PC-9 (cell line): ENCODE results near the gene FEM1C. TPM values are rescaled to one million over a fixed set of nuclear protein-coding genes. Genes with fewer than 3 reads are reported as not detected.

Experiments
- BruUV-seq: library from RNA; stranded (reverse); fragments of 400-500 nt; replicated peaks from 2 replicates; lab custom pipeline; 2021; lab: Mats Ljungman, UMichigan
- CTCF ChIA-PET: fragments of 300-600 bp; sonication (Branson Sonifier 250); formaldehyde crosslinking; loops from one replicate; lab custom pipeline; 2022; ENCODE audit warnings: antibody characterized with exemption; lab: Charles Lee
- POLR2A ChIA-PET: fragments of 300-600 bp; sonication (Branson Sonifier 250); formaldehyde crosslinking; loops from one replicate; lab custom pipeline; 2022; ENCODE audit warnings: antibody characterized with exemption; ENCODE audit not compliant: unreplicated experiment; lab: Charles Lee
- DNase-seq, 2 experiments: peaks; one replicate each; pipeline versions ENCODE4 v3.0.0 to v3.0.0-alpha.2; 2015 to 2022; ENCODE audit warnings: mixed read lengths in 1 of 2
- H2AFZ ChIP-seq: fragments of 200-600 bp; sonication (generic); 2 replicates; pipeline ENCODE4 v1.8.1; 2017; ENCODE audit warnings: antibody characterized with exemption
- H3F3A ChIP-seq: fragments of 200-600 bp; sonication (generic); 2 replicates; pipeline ENCODE4 v1.8.1; 2017; ENCODE audit warnings: antibody characterized with exemption, mild to moderate bottlenecking, low read depth; ENCODE audit not compliant: insufficient read depth
- H3K27ac ChIP-seq: fragments of 200-600 bp; sonication (generic); 2 replicates; pipeline ENCODE4 v1.6.1; 2016; ENCODE audit warnings: mixed run types
- H3K27me3 ChIP-seq: fragments of 200-600 bp; sonication (generic); 2 replicates; pipeline ENCODE4 v1.6.1; 2016; ENCODE audit warnings: low read depth, mixed run types; ENCODE audit not compliant: insufficient read depth
- H3K36me3 ChIP-seq: fragments of 200-600 bp; sonication (generic); 2 replicates; pipeline ENCODE4 v1.6.1; 2016; ENCODE audit warnings: low read depth, mixed run types
- H3K4me1 ChIP-seq: fragments of 200-600 bp; sonication (generic); replicated peaks from 2 replicates; pipeline ENCODE4 v1.6.1; 2016; ENCODE audit warnings: mixed run types; ENCODE audit not compliant: insufficient read depth
- H3K4me2 ChIP-seq: fragments of 200-600 bp; sonication (generic); 2 replicates; pipeline ENCODE4 v1.6.1; 2017; ENCODE audit warnings: mixed run types
- H3K4me3 ChIP-seq: fragments of 200-600 bp; sonication (generic); 2 replicates; pipeline ENCODE4 v1.6.1; 2016; ENCODE audit warnings: mixed run types
- H3K79me2 ChIP-seq: fragments of 200-600 bp; sonication (generic); 2 replicates; pipeline ENCODE4 v1.6.1; 2017; ENCODE audit warnings: low read depth, mixed run types
- H3K9me2 ChIP-seq: fragments of 200-600 bp; sonication (generic); 2 replicates; pipeline ENCODE4 v1.8.1; 2017; ENCODE audit warnings: mild to moderate bottlenecking; ENCODE audit not compliant: insufficient read depth
- H3K9me3 ChIP-seq: fragments of 200-600 bp; sonication (generic); 2 replicates; pipeline ENCODE4 v1.8.1; 2016; ENCODE audit warnings: low read depth; ENCODE audit not compliant: insufficient read depth
- H4K20me1 ChIP-seq: fragments of 200-600 bp; sonication (generic); 2 replicates; pipeline ENCODE4 v1.8.1; 2017; ENCODE audit not compliant: insufficient read depth
- CTCF ChIP-seq: fragments of 200-600 bp; sonication (generic); conservative IDR thresholded peaks from 2 replicates; pipeline ENCODE4 v1.6.1; 2017; ENCODE audit warnings: mixed run types, antibody characterized with exemption, mild to moderate bottlenecking, moderate library complexity
- EZH2 ChIP-seq: fragments of 200-600 bp; sonication (generic); IDR thresholded peaks from 2 replicates; pipeline ENCODE4 v1.8.0; 2017; ENCODE audit warnings: antibody characterized with exemption, low read depth
- intact Hi-C: fragments of 100-400 bp; cut with micrococcal nuclease; formaldehyde crosslinking; loops from one replicate; pipeline ENCODE4 v1.10.0; 2022; ENCODE audit not compliant: unreplicated experiment
- total RNA-seq: library from RNA; stranded (reverse); gene quantifications from 2 replicates; pipeline ENCODE4 v1.2.3, GENCODE V29; 2021

FEM1C gene
- total RNA-seq, 1 experiment from 2014 or later, result 15.9 TPM

GRCh38 chr5:115541611-115542010 is 3.0 kb downstream of the FEM1C start:
- Histone ChIP-seq H3K27ac (no peak overlapping the region), H3K4me2 (peak overlapping the region; percentile 90), H4K20me1 (peaks cover 26% of the 10 kb centered on the region), H3K9me2 (no peaks in the 10 kb centered on the region), H3K4me3 (peak overlapping the region; percentile 89), H3F3A (no peaks in the 10 kb centered on the region; the same call in 1 of the 2 replicates), H2AFZ (no peak overlapping the region), H3K36me3 (peaks cover 68% of the 10 kb centered on the region), H3K79me2 (peaks cover 78% of the 10 kb centered on the region), H3K9me3 (peaks cover 23% of the 10 kb centered on the region; the same call in 1 of the 2 replicates), H3K4me1 (peaks cover 49% of the 10 kb centered on the region), H3K27me3 (no peaks in the 10 kb centered on the region)
- no peak for DNase-seq
- CTCF ChIA-PET, result interaction anchor here (0.6 kb wide), 2 partner anchors 25 to 33 kb away, joined by 4 read pairs; no protein-coding TSS in a partner anchor
- BruUV-seq, result no TSS peak
- intact Hi-C loops, result loop anchor here (5.0 kb wide), 1 partner anchor 79 kb away; no protein-coding TSS in a partner anchor
- TF ChIP-seq CTCF (no peak), EZH2 (no peak)
- POLR2A ChIA-PET, result interaction anchor here (0.6 to 0.7 kb wide), 2 partner anchors 43 to 44 kb away, joined by 4 read pairs; no protein-coding TSS in a partner anchor

- peaks cover 86% of the 10 kb centered on the region for H3K4me1 ChIP-seq
- no peak overlapping the region for H2AFZ ChIP-seq
- ChIA-PET POLR2A (no interaction called here), CTCF (interaction anchor here (1.1 kb wide), 1 partner anchor 39 kb away, joined by 5 read pairs; no protein-coding TSS in a partner anchor)
- BruUV-seq, result no TSS peak
- peaks cover under 1% of the 10 kb centered on the region; the same call in 1 of the 2 replicates for H4K20me1 ChIP-seq
- 0 out of 2 replicates have a peak overlapping the region, but pooled peaks have one; percentile 24 for H3K4me2 ChIP-seq
- H3F3A ChIP-seq, result peaks cover 23% of the 10 kb centered on the region
- TF ChIP-seq CTCF, result no peak
- no peak for TF ChIP-seq EZH2
- H3K27me3 ChIP-seq, result no peaks in the 10 kb centered on the region
- no peak for DNase-seq
- H3K27ac ChIP-seq, result no peak overlapping the region
- no peak overlapping the region for H3K4me3 ChIP-seq
- H3K79me2 ChIP-seq, result peaks cover 100% of the 10 kb centered on the region
- H3K36me3 ChIP-seq, result peaks cover 91% of the 10 kb centered on the region
- no peaks in the 10 kb centered on the region for H3K9me2 ChIP-seq
- H3K9me3 ChIP-seq, result peaks cover 18% of the 10 kb centered on the region; the same call in 1 of the 2 replicates
- intact Hi-C loops, result no loop called here
These were observed 9.0 kb downstream of the FEM1C start for GRCh38 chr5:115535479-115536035.

GRCh38 chr5:115532517-115532916 is 12.1 kb downstream of the FEM1C start:
- Histone ChIP-seq H3K27ac (peak overlapping the region; percentile 69), H3K9me3 (peaks cover 15% of the 10 kb centered on the region; the same call in 1 of the 2 replicates), H3K36me3 (peaks cover 83% of the 10 kb centered on the region), H3K9me2 (no peaks in the 10 kb centered on the region), H3K27me3 (no peaks in the 10 kb centered on the region), H4K20me1 (no peaks in the 10 kb centered on the region), H3K4me2 (peak overlapping the region; percentile 30), H3F3A (peaks cover 23% of the 10 kb centered on the region), H3K79me2 (peaks cover 99% of the 10 kb centered on the region), H3K4me3 (no peak overlapping the region), H2AFZ (no peak overlapping the region), H3K4me1 (peaks cover 56% of the 10 kb centered on the region)
- no TSS peak for BruUV-seq
- intact Hi-C loops, result no loop called here
- ChIA-PET POLR2A (interaction anchor here (0.6 to 0.7 kb wide), 2 partner anchors 16 to 1922 kb away, joined by 5 read pairs; no protein-coding TSS in a partner anchor), CTCF (no interaction called here)
- DNase-seq, result peak in 1 of 2 experiments; percentile 59
- TF ChIP-seq EZH2 (no peak), CTCF (no peak)
